Heart right ventricle (tissue), 16 donors: ENCODE data around the gene PGM5. TPM values are rescaled to one million over a fixed set of nuclear protein-coding genes. Genes with fewer than 3 reads are reported as not detected.

Experiments used
- ATAC-seq, 8 donors: fragments of 200-7000 bp; cut with Tn5 transposase; one replicate each; pipeline ENCODE4 v1.9.1; 2020; ENCODE audit warnings: mild to moderate bottlenecking in 8 of 8, moderate library complexity in 8 of 8, moderate number of reproducible peaks in 1 of 8
- DNase-seq, 2 donors: peaks; one replicate each; pipeline ENCODE4 v3.0.0-alpha.2; 2020
- H3K27ac ChIP-seq, 10 donors: fragments of 200-600 bp; sonication (generic) in 2 of 10; one replicate each; pipeline versions ENCODE4 v1.5.0 to v1.8.0; 2020 to 2022; ENCODE audit warnings: mild to moderate bottlenecking in 3 of 10
- H3K27me3 ChIP-seq, 7 donors: fragments of 200-600 bp; one replicate each; pipeline ENCODE4 v1.8.0; 2021 to 2022; ENCODE audit warnings: mild to moderate bottlenecking in 2 of 7
- H3K36me3 ChIP-seq, 9 donors: fragments of 200-600 bp; sonication (generic) in 1 of 9; one replicate each; pipeline versions ENCODE4 v1.5.0 to v1.8.0; 2020 to 2022; ENCODE audit warnings: mild to moderate bottlenecking in 2 of 9
- H3K4me1 ChIP-seq, 9 donors: fragments of 200-600 bp; sonication (generic) in 1 of 9; one replicate each; pipeline versions ENCODE4 v1.5.0 to v1.8.0; 2020 to 2022; ENCODE audit warnings: mild to moderate bottlenecking in 4 of 9
- H3K4me3 ChIP-seq, 10 donors: fragments of 200-600 bp; sonication (generic) in 2 of 10; one replicate each; pipeline versions ENCODE4 v1.5.0 to v1.8.0; 2020 to 2022; ENCODE audit warnings: mild to moderate bottlenecking in 7 of 10, moderate library complexity in 2 of 10
- H3K9me3 ChIP-seq, 11 donors: fragments of 200-600 bp in 10 of 11; sonication (generic) in 2 of 11; one replicate each; pipeline versions ENCODE4 v1.5.0 to v1.8.0; 2013 to 2022; ENCODE audit warnings: mild to moderate bottlenecking in 2 of 11, control low read depth in 1 of 11, moderate library complexity in 1 of 11
- CTCF ChIP-seq, 9 donors: fragments of 200-600 bp; sonication (generic) in 2 of 9; IDR thresholded peaks; one replicate each; pipeline versions ENCODE4 v1.5.0 to v1.8.0; 2021 to 2022; ENCODE audit warnings: antibody characterized with exemption in 9 of 9, mild to moderate bottlenecking in 5 of 9, moderate library complexity in 1 of 9
- WGBS, 2 donors: extraction: QIAGEN DNeasy Blood & Tissue Kit; methylation state at CpG; one replicate each; pipeline ENCODE4 v1.1.7; 2013; ENCODE audit warnings: inconsistent platforms in 1 of 2; 5-methylcytosine and 5-hydroxymethylcytosine counted together
- intact Hi-C, 10 donors: fragments of 100-400 bp; cut with DNase I; formaldehyde crosslinking; loops; one replicate each; pipeline versions ENCODE4 v1.11.1 to v1.14.2; 2022
- polyA plus RNA-seq, 2 donors: library from polyadenylated mRNA; stranded (reverse); fragments of 200-250 nt; gene quantifications; one replicate each; pipeline ENCODE4 v1.2.3, GENCODE V29; 2013
- total RNA-seq, 10 donors: library from RNA; stranded (reverse); fragmentation: NEBNext Ultra II Directional in 3 of 10; extraction: Animal tissue kit (Norgen Biotek cat#: 25700) in 3 of 10; gene quantifications; one replicate each; pipeline versions ENCODE4 v1.2.1 to v1.2.4, GENCODE V29; 2021 to 2023
- donor health status: Arrhythmogenic right ventricular cardiomyopathy.
- donor health status: ischemic (EF 13 %, LVEDD 7.1; RV severe dilation, severe dysfunction).
- donor health status: healthy with polysubstance abuse.
- donor health status: DM: no; HTN: yes; CAD: no.
- donor health status: DM: no; HTN: no; CAD: no.
- donor health status: ischemic (EF 25% LVEDD 6.9; RV normal size, moderate dysfunction).
- donor health status: ischemic (EF 25% LVEDD 5.7; RV mildly dilated, moderate dysfunction).
- donor health status: healthy.
- donor health status: DM: yes; HTN: yes; CAD: no.
- donor health status: Ischemic cardiomyopathy.
- donor health status: ischemic (EF 35%, LVEDD 5.7; RV mildly dilated, moderate dysfunction).
- donor health status: nonischemic (EF 11% LVEDD 7.7; RV severe dilation, severe dysfunction).
- donor health status: DM: yes; HTN: yes; CAD: no.
- donor health status: PGD.
- donor health status: ischemic (EF 29% LVEDD 5.4; RV normal size, mild dysfunction).
- donor health status: nonischemic (EF 23%, LVEDD 6.1; RV moderate dilation, normal function).

The PGM5 gene
- total and polyA plus RNA-seq, 12 donors = 26.8 to 245 (median 175) TPM

GRCh38 chr9:68541568-68541967, 185.2 kb downstream of the PGM5 start:
- H3K36me3 ChIP-seq = no peaks in the 10 kb centered on the region
- no peak overlapping the region for H3K4me3 ChIP-seq
- WGBS, 2 donors = 31 to 33% methylated on average over 2 of the region's 2 CpGs
- peak in 1 of 8 donors; percentile 5 for ATAC-seq
- intact Hi-C loops = no loop called here
- H3K27me3 ChIP-seq = no peaks in the 10 kb centered on the region
- H3K4me1 ChIP-seq = peaks cover 11 to 42% (median 32%) of the 10 kb centered on the region in 9 donors
- H3K9me3 ChIP-seq = no peaks in the 10 kb centered on the region
- no peak for TF ChIP-seq CTCF (IDR thresholded peaks at IDR 0.05)
- no peak for DNase-seq
- H3K27ac ChIP-seq = peak overlapping the region in 8 of 10 donors; percentile 13 to 49 (median 26)

- Histone ChIP-seq H3K4me1 (peaks cover 9 to 44% (median 24%) of the 10 kb centered on the region in 9 donors), H3K9me3 (no peaks in the 10 kb centered on the region), H3K36me3 (no peaks in the 10 kb centered on the region), H3K27ac (peak overlapping the region in 1 of 10 donors; percentile 88), H3K27me3 (no peaks in the 10 kb centered on the region), H3K4me3 (no peak overlapping the region)
- intact Hi-C loops = no loop called here
- WGBS, 2 donors = 92 to 95% methylated on average over 3 of the region's 3 CpGs
- TF ChIP-seq CTCF (IDR thresholded peaks at IDR 0.05) = no peak
- no peak for DNase-seq
- no peak for ATAC-seq
These were observed 188.8 kb downstream of the PGM5 start for GRCh38 chr9:68545033-68545705.

GRCh38 chr9:68546596-68547390, 190.4 kb downstream of the PGM5 start:
- Histone ChIP-seq H3K4me3 (peak overlapping the region in 1 of 10 donors; percentile 15), H3K27ac (peak overlapping the region in 6 of 10 donors; percentile 1 to 88 (median 57)), H3K9me3 (no peaks in the 10 kb centered on the region), H3K4me1 (peaks cover under 1 to 35% (median 13%) of the 10 kb centered on the region in 9 donors), H3K36me3 (no peaks in the 10 kb centered on the region), H3K27me3 (no peaks in the 10 kb centered on the region)
- intact Hi-C loops = no loop called here
- DNase-seq (no peak), ATAC-seq (peak; percentile 68 to 86 (median 77))
- no peak for TF ChIP-seq CTCF (IDR thresholded peaks at IDR 0.05)
- 47 to 62% methylated on average over 6 of the region's 6 CpGs for WGBS, 2 donors

- H3K36me3 ChIP-seq = no peaks in the 10 kb centered on the region
- ATAC-seq (peak in 6 of 8 donors; percentile 42 to 59 (median 50)), DNase-seq (no peak)
- no peaks in the 10 kb centered on the region for H3K9me3 ChIP-seq
- intact Hi-C loops = no loop called here
- H3K4me1 ChIP-seq = peaks cover 0 to 38% (median 12%) of the 10 kb centered on the region in 9 donors
- TF ChIP-seq CTCF (IDR thresholded peaks at IDR 0.05) = no peak
- peak overlapping the region in 1 of 10 donors; percentile 15 for H3K4me3 ChIP-seq
- H3K27ac ChIP-seq = peak overlapping the region in 5 of 10 donors; percentile 1 to 88 (median 57)
- no peaks in the 10 kb centered on the region for H3K27me3 ChIP-seq
These were observed 191.0 kb downstream of the PGM5 start for GRCh38 chr9:68547417-68547816.
